ENCODE measurements around the gene MAD1L1. TPM values are rescaled to one million over a fixed set of nuclear protein-coding genes. Genes with fewer than 3 reads are reported as not detected.

Gene MAD1L1
- total RNA-seq, 1 donor from 2014 or later = 16.2 TPM

GRCh38 chr7:2093215-2093842, 139.4 kb downstream of the MAD1L1 start:
- no peak for DNase-seq
- Histone ChIP-seq H3K4me1 (no peaks in the 10 kb centered on the region), H3K36me3 (no peaks in the 10 kb centered on the region), H3K27ac (replicated peaks) (no peak overlapping the region), H3K27me3 (ENCODE audit: low read depth) (no peaks in the 10 kb centered on the region), H3K4me3 (no peak overlapping the region), H3K9me3 (replicated peaks) (no peaks in the 10 kb centered on the region)
- no peak for TF ChIP-seq CTCF (IDR thresholded peaks at IDR 0.05; ENCODE audit: borderline replicate concordance)
- intact Hi-C loops (cut with micrococcal nuclease) = no loop called here

GRCh38 chr7:2092279-2092678, 140.5 kb downstream of the MAD1L1 start:
- Histone ChIP-seq H3K4me3 (no peak overlapping the region), H3K36me3 (no peaks in the 10 kb centered on the region), H3K27me3 (ENCODE audit: low read depth) (no peaks in the 10 kb centered on the region), H3K9me3 (replicated peaks) (no peaks in the 10 kb centered on the region), H3K27ac (replicated peaks) (no peak overlapping the region), H3K4me1 (no peaks in the 10 kb centered on the region)
- intact Hi-C loops (cut with micrococcal nuclease) = no loop called here
- no peak for TF ChIP-seq CTCF (IDR thresholded peaks at IDR 0.05; ENCODE audit: borderline replicate concordance)
- no peak for DNase-seq

- intact Hi-C loops (cut with micrococcal nuclease) = no loop called here
- Histone ChIP-seq H3K36me3 (no peaks in the 10 kb centered on the region), H3K27me3 (ENCODE audit: low read depth) (no peaks in the 10 kb centered on the region), H3K27ac (replicated peaks) (no peak overlapping the region), H3K4me3 (no peak overlapping the region), H3K4me1 (peaks cover 9% of the 10 kb centered on the region), H3K9me3 (replicated peaks) (no peaks in the 10 kb centered on the region)
- TF ChIP-seq CTCF (IDR thresholded peaks at IDR 0.05; ENCODE audit: borderline replicate concordance) = no peak
- DNase-seq = no peak
Observed at GRCh38 chr7:2090526-2091520, 141.9 kb downstream of the MAD1L1 start.

GRCh38 chr7:2088801-2089200, 143.9 kb downstream of the MAD1L1 start:
- no peak for DNase-seq
- peaks cover 3% of the 10 kb centered on the region for H3K36me3 ChIP-seq
- intact Hi-C loops (cut with micrococcal nuclease) = no loop called here
- no peak overlapping the region for H3K4me3 ChIP-seq
- no peak for TF ChIP-seq CTCF (IDR thresholded peaks at IDR 0.05; ENCODE audit: borderline replicate concordance)
- H3K9me3 ChIP-seq (replicated peaks) = no peaks in the 10 kb centered on the region
- H3K27me3 ChIP-seq (ENCODE audit: low read depth) = no peaks in the 10 kb centered on the region
- H3K4me1 ChIP-seq = peaks cover 11% of the 10 kb centered on the region
- H3K27ac ChIP-seq (replicated peaks) = no peak overlapping the region

GRCh38 chr7:2087744-2088143, 145.0 kb downstream of the MAD1L1 start:
- intact Hi-C loops (cut with micrococcal nuclease) = no loop called here
- Histone ChIP-seq H3K4me3 (no peak overlapping the region), H3K27me3 (ENCODE audit: low read depth) (no peaks in the 10 kb centered on the region), H3K9me3 (replicated peaks) (no peaks in the 10 kb centered on the region), H3K27ac (replicated peaks) (no peak overlapping the region), H3K4me1 (peaks cover 11% of the 10 kb centered on the region), H3K36me3 (peaks cover 3% of the 10 kb centered on the region)
- TF ChIP-seq CTCF (IDR thresholded peaks at IDR 0.05; ENCODE audit: borderline replicate concordance) = no peak
- no peak for DNase-seq

Data from left ventricle myocardium inferior (tissue), 1 donor.